ENCODE data around the gene CTSA.

Gene CTSA

DNA sequence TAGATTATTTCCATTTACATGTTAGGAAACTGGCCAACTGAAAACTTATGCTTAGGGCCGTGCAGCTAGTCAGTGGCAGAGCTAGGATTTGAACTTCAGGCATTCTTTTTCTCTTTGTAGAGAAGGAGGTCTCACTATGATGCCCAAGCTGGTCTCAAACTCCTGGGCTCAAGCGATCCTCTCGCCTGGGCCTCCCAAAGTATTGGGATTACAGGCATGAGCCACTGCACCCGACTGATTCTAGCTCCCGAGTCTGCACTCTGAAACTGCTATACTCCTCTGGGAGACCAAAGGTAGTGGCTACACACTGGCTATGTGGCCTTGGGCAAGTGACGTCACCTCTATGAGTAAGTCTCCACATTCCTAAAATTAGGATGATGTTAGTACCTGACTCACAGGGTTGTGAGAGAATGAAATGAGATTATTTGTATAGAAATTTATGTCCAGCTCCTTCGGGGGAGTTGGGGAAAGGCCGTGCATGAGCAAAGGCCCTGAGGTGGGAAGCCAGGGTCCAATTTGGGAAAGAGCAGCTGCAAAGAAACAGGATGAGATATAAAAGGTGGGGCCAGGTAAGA is 14.5 kb downstream of the CTSA start:
- TF ChIP-seq, protein P1, sequence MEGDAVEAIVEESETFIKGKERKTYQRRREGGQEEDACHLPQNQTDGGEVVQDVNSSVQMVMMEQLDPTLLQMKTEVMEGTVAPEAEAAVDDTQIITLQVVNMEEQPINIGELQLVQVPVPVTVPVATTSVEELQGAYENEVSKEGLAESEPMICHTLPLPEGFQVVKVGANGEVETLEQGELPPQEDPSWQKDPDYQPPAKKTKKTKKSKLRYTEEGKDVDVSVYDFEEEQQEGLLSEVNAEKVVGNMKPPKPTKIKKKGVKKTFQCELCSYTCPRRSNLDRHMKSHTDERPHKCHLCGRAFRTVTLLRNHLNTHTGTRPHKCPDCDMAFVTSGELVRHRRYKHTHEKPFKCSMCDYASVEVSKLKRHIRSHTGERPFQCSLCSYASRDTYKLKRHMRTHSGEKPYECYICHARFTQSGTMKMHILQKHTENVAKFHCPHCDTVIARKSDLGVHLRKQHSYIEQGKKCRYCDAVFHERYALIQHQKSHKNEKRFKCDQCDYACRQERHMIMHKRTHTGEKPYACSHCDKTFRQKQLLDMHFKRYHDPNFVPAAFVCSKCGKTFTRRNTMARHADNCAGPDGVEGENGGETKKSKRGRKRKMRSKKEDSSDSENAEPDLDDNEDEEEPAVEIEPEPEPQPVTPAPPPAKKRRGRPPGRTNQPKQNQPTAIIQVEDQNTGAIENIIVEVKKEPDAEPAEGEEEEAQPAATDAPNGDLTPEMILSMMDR (IDR thresholded peaks at IDR 0.05; ENCODE audit: borderline replicate concordance, insufficient read depth, low read depth, low read length), result no peak
- no peak overlapping the region for H3K4me3 ChIP-seq (ENCODE audit: low read depth, low read length)

DNA sequence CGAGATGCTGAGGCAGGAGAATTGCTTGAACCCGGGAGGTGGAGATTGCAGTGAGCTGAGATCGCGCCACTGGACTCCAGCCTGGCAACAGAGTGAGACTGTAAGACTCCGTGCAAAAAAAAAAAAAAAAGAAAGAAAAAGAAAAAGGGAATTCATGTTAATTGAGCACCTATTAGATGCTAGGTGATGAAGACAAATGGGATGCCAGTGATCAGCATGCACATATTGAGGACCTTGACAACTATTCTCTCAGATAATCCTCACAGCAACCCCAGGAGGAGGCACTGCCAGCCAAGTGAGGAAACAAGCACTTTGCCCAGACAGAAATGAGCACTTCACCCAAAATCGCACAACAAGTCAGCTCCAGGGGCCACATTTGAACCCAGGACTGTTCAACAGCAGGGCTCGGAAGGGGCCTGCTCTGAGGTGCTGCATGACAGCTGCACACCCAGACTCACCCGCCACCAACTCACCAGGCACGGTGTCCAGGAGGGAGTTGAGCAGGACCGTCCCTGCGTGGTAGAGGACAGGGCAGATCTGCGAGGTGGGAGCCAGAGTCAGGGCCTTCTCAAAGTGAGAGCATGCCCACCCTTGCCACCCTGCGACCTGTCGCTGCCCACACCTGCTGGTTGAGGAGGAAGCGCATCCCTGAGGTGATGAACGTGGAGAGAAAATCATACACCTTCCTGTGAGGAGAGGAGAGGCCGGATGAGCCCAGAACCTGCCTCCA is 16.2 kb downstream of the CTSA start:
- no peak overlapping the region for H3K4me3 ChIP-seq (ENCODE audit: low read depth, low read length)
- TF ChIP-seq, protein P1 (IDR thresholded peaks at IDR 0.05; ENCODE audit: borderline replicate concordance, insufficient read depth, low read depth, low read length), result no peak

DNA sequence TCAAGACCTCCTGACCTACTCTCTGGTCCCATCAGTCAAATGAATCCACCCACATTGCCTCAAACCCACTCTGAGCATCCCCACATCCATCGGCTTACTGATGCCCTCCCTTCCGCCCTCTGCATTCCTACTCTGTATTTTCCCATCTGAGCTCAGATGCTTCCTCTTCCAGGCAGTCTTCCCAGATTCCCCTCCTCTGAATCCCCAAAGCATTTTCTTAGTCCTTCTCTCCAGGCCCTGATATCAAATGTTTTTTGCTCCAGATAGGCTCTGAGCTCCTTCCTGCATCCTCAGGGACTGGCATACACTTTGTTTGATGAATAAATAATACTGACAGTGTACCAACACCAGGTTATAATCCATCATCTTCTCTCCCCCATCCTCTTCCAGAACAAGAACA is 16.9 kb downstream of the CTSA start:
- H3K4me3 ChIP-seq (ENCODE audit: low read depth, low read length), result no peak overlapping the region
- TF ChIP-seq, protein P1 (IDR thresholded peaks at IDR 0.05; ENCODE audit: borderline replicate concordance, insufficient read depth, low read depth, low read length), result no peak

DNA sequence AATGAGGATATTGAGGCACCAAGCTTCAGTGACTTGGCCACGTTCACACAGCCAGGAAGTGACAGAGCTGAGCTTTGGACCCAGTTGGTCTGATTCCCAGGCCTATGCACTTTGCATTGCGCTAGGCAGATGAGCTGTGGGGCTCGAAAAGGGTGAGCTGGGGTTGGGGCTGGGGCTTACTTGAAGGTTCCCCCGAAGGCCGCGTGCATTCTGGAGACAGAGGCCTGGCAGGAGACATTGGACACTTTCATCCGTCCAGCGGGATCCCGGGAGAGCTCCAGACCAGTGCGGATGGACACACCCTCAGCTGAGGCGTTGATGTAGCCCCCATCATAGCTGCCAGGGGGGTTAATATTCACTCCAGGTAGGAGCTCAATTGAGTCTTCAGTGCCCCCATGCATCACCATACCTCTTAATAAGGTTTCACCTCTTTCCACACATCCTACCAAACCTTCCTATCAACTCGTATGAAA is 18.2 kb downstream of the CTSA start:
- no peak overlapping the region for H3K4me3 ChIP-seq (ENCODE audit: low read depth, low read length)

DNA sequence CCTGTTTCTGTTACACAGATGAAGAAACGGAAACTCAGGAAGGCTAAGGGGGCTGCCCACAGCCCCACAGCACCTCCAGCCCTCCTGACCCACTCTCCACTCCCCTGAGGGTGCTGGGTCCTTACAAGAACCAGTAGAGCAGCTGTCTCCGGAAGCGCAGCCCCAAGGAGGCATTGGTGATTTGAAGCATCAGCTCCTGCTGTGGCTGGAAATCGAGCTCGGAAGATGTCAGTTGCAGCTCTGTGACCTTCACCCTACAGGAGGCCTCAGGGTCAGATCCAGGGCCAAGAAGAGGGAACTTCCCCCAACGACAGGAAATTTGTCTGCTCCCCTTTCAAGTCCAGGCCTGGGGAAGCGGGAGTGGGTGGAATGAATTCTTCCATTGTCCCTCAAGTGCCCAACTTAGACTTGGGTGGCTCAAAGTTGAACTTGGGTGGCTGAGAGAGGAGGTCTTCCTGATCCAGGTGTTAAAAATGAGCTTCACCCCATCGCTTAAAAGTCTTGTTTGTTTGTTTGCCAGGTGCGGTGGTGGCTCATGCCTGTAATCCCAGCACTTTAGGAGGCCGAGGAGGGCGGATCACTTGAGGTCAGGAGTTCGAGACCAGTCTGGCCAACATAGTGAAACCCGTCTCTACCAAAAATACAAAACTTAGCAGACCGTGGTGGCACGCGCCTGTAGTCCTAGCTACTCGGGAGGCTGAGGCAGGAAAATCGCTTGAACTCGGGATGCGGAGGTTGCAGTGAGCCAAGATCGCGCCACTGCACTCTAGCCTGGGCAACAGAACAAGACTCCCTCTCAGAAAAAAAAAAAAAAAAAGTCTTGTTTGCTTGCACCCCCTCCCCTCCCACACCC is 18.9 kb downstream of the CTSA start:
- H3K4me3 ChIP-seq (ENCODE audit: low read depth, low read length), result no peak overlapping the region
- TF ChIP-seq, protein P1 (IDR thresholded peaks at IDR 0.05; ENCODE audit: borderline replicate concordance, insufficient read depth, low read depth, low read length), result no peak

More for the DNA sequence above, 18.2 kb downstream of the CTSA start:
- TF ChIP-seq, protein P1 (IDR thresholded peaks at IDR 0.05; ENCODE audit: borderline replicate concordance, insufficient read depth, low read depth, low read length), result no peak

DNA sequence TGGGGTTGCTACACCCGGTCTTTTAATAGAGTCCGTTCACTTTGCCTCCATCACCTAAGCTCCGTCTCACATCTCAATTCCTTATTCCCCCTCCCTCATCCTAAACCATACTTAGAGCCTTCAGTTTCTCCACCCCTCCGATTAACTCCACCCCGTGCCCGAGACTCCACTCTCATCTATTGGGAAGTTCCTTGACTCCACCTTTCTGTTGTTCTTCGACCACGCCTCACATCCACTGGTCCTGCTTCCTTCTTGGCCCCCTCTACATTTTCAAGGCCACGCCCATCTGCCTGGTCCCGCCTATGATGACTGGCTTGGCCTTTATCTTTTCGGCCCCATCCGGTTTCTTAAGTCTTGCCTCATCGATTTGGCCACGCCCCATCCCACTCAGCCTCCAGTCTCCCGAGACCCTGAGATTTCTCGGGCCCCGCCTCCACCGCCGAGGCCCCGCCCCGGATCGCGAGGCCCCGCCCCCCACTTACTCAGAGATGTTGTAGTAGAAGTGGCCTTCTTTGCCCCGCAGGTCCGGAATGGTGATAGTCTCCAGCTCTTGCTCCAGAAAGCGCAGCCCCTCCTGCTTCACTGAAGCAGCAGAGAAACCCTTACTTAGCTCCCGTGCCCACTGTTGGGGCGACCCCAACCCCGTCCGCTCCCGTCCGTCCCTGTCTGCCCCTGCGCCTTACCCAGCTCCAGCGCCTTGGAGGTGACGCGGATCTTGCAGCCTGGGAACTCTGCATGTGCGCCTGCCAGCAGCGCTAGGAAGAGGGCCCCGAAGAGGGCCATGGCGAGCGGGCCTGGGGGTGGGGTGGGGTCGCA is 19.7 kb downstream of the CTSA start:
- peak overlapping the region; percentile 49 for H3K4me3 ChIP-seq (ENCODE audit: low read depth, low read length)
- TF ChIP-seq, protein P1 (IDR thresholded peaks at IDR 0.05; ENCODE audit: borderline replicate concordance, insufficient read depth, low read depth, low read length), result no peak

All from GM12875 (cell line).